BLaER1 treated with 17β-estradiol and CSF1 and Interleukin-3, amounts not matched to agents 10 nM and 100 nM (cell line): Measurements from ENCODE around the gene ANKRD16.
A peak's percentile ranks its signal among the peaks of the same experiment; 100 is the strongest.
"Not testable (repeated sequence)": the region's sequence is repeated elsewhere in the genome, so short reads cannot be mapped to it uniquely, and the experiment has no call there.

Experiments
- H3K27ac ChIP-seq, 11 experiments: shearing (Covaris generic); formaldehyde crosslinking; 2 replicates each; pipeline ENCODE4 v1.8.1; 2022
- H3K27me3 ChIP-seq, 11 experiments: shearing (Covaris generic); formaldehyde crosslinking; 2 replicates each; pipeline ENCODE4 v1.8.1; 2022
- H3K36me3 ChIP-seq, 11 experiments: shearing (Covaris generic); formaldehyde crosslinking; 2 replicates each; pipeline ENCODE4 v1.8.1; 2022
- H3K4me1 ChIP-seq, 10 experiments: shearing (Covaris generic); formaldehyde crosslinking; 2 replicates each; pipeline ENCODE4 v1.8.1; 2022
- H3K4me2 ChIP-seq, 11 experiments: shearing (Covaris generic); formaldehyde crosslinking; 2 replicates each; pipeline ENCODE4 v1.8.1; 2022
- H3K4me3 ChIP-seq, 10 experiments: shearing (Covaris generic); formaldehyde crosslinking; 2 replicates each; pipeline ENCODE4 v1.8.1; 2022
- H3K9ac ChIP-seq, 11 experiments: shearing (Covaris generic); formaldehyde crosslinking; 2 replicates each; pipeline ENCODE4 v1.8.1; 2022
- H3K9me3 ChIP-seq, 11 experiments: shearing (Covaris generic); formaldehyde crosslinking; replicated peaks in 1 of 11; 2 replicates each; pipeline ENCODE4 v1.8.1; 2022
- H4K20me1 ChIP-seq, 11 experiments: shearing (Covaris generic); formaldehyde crosslinking; 2 replicates each; pipeline ENCODE4 v1.8.1; 2022
- Cebpa-rat ChIP-seq, 11 experiments: shearing (Covaris generic); IDR thresholded peaks; 2 replicates each; pipeline ENCODE4 v1.8.1; 2022

Gene ANKRD16

GRCh38 chr10:5876181-5876768 is 13.4 kb downstream of the ANKRD16 start:
- no peak overlapping the region for H3K4me2 ChIP-seq
- H3K4me3 ChIP-seq = no peak overlapping the region
- H3K9me3 ChIP-seq = no peaks in the 10 kb centered on the region
- H3K27ac ChIP-seq = no peak overlapping the region
- H4K20me1 ChIP-seq = no peaks in the 10 kb centered on the region
- H3K27me3 ChIP-seq = no peaks in the 10 kb centered on the region
- no peak overlapping the region for H3K9ac ChIP-seq
- peaks cover 5 to 29% (median 15%) of the 10 kb centered on the region in 10 experiments; a peak in 19 of 20 replicates for H3K4me1 ChIP-seq
- peaks cover 37 to 70% (median 54%) of the 10 kb centered on the region in 11 experiments for H3K36me3 ChIP-seq
- TF ChIP-seq Cebpa-rat (IDR thresholded peaks at IDR 0.05) = no peak

GRCh38 chr10:5873515-5873995 is 16.1 kb downstream of the ANKRD16 start:
- Histone ChIP-seq H3K9me3 (peaks cover 4 to 10% (median 8%) of the 10 kb centered on the region in 11 experiments), H3K4me1 (peaks cover 6 to 30% (median 18%) of the 10 kb centered on the region in 10 experiments; a peak in 19 of 20 replicates), H3K27me3 (no peaks in the 10 kb centered on the region), H3K9ac (0 out of 22 replicates have a peak overlapping the region, but pooled peaks of 2 of the 11 experiments have one; percentile 24 to 28), H3K4me2 (peak overlapping the region in 7 of 11 experiments; percentile 8 to 56 (median 30); a peak in 8 of 22 replicates), H4K20me1 (no peaks in the 10 kb centered on the region), H3K27ac (no peak overlapping the region; a peak in 1 of 22 replicates), H3K4me3 (no peak overlapping the region; a peak in 1 of 20 replicates), H3K36me3 (peaks cover 25 to 52% (median 36%) of the 10 kb centered on the region in 11 experiments)
- no peak for TF ChIP-seq Cebpa-rat (IDR thresholded peaks at IDR 0.05)

GRCh38 chr10:5871596-5871995 is 18.1 kb downstream of the ANKRD16 start:
- no peak for TF ChIP-seq Cebpa-rat (IDR thresholded peaks at IDR 0.05)
- no peak overlapping the region for H3K4me3 ChIP-seq
- H3K4me2 ChIP-seq = peak overlapping the region; percentile 11 to 69 (median 40); a peak in 16 of 22 replicates
- H3K36me3 ChIP-seq = peaks cover 6 to 40% (median 25%) of the 10 kb centered on the region in 11 experiments; a peak in 20 of 22 replicates
- H3K27ac ChIP-seq = peak overlapping the region in 2 of 11 experiments; percentile 1 to 34; a peak in 1 of 22 replicates
- peaks cover 13 to 21% (median 19%) of the 10 kb centered on the region in 11 experiments for H3K9me3 ChIP-seq
- H3K27me3 ChIP-seq = no peaks in the 10 kb centered on the region
- peaks cover 14 to 38% (median 25%) of the 10 kb centered on the region in 10 experiments; a peak in 19 of 20 replicates for H3K4me1 ChIP-seq
- no peaks in the 10 kb centered on the region for H4K20me1 ChIP-seq
- no peak overlapping the region for H3K9ac ChIP-seq

GRCh38 chr10:5869156-5869555 is 20.5 kb downstream of the ANKRD16 start:
- Histone ChIP-seq H3K4me1 (peaks cover 21 to 42% (median 34%) of the 10 kb centered on the region in 10 experiments; a peak in 19 of 20 replicates), H3K27ac (no peak overlapping the region), H3K9ac (no peak overlapping the region), H3K36me3 (peaks cover 0 to 25% (median 10%) of the 10 kb centered on the region in 11 experiments; a peak in 11 of 22 replicates), H4K20me1 (no peaks in the 10 kb centered on the region), H3K4me3 (no peak overlapping the region), H3K9me3 (peaks cover 13 to 28% (median 23%) of the 10 kb centered on the region in 11 experiments), H3K4me2 (no peak overlapping the region), H3K27me3 (no peaks in the 10 kb centered on the region)
- TF ChIP-seq Cebpa-rat (IDR thresholded peaks at IDR 0.05) = no peak

- H3K9ac ChIP-seq, H3K27me3 ChIP-seq, H4K20me1 ChIP-seq, H3K27ac ChIP-seq, H3K4me3 ChIP-seq, H3K4me2 ChIP-seq: not testable (repeated sequence)
- peaks cover 0 to 32% (median 16%) of the 10 kb centered on the region in 11 experiments; a peak in 11 of 22 replicates for H3K36me3 ChIP-seq
- peaks cover 17 to 35% (median 30%) of the 10 kb centered on the region in 11 experiments for H3K9me3 ChIP-seq
- H3K4me1 ChIP-seq = peaks cover 21 to 38% (median 32%) of the 10 kb centered on the region in 10 experiments; a peak in 19 of 20 replicates
Measured at GRCh38 chr10:5868383-5868782, 21.3 kb downstream of the ANKRD16 start.

GRCh38 chr10:5867091-5867615 is 22.5 kb downstream of the ANKRD16 start:
- H3K4me3 ChIP-seq, H4K20me1 ChIP-seq, H3K27me3 ChIP-seq, H3K9ac ChIP-seq: not testable (repeated sequence)
- H3K4me1 ChIP-seq = peaks cover 21 to 32% (median 25%) of the 10 kb centered on the region in 10 experiments; a peak in 19 of 20 replicates
- H3K27ac ChIP-seq = peak overlapping the region in 5 of 11 experiments; percentile 1 to 56 (median 22); a peak in 2 of 22 replicates
- peaks cover 23 to 46% (median 34%) of the 10 kb centered on the region in 11 experiments for H3K9me3 ChIP-seq
- peak overlapping the region; percentile 50 to 75 (median 60); a peak in 18 of 22 replicates for H3K4me2 ChIP-seq
- peaks cover 0 to 45% (median 28%) of the 10 kb centered on the region in 11 experiments; a peak in 11 of 22 replicates for H3K36me3 ChIP-seq

GRCh38 chr10:5866451-5867081 is 23.1 kb downstream of the ANKRD16 start:
- H4K20me1 ChIP-seq, H3K27me3 ChIP-seq, H3K4me3 ChIP-seq: not testable (repeated sequence)
- Histone ChIP-seq H3K27ac (peak overlapping the region in 8 of 11 experiments; percentile 1 to 56 (median 28); a peak in 7 of 22 replicates), H3K9me3 (peaks cover 23 to 46% (median 34%) of the 10 kb centered on the region in 11 experiments), H3K4me1 (peaks cover 19 to 26% (median 21%) of the 10 kb centered on the region in 10 experiments; a peak in 19 of 20 replicates), H3K36me3 (peaks cover 0 to 46% (median 28%) of the 10 kb centered on the region in 11 experiments; a peak in 11 of 22 replicates), H3K4me2 (peak overlapping the region; percentile 50 to 75 (median 60)), H3K9ac (peak overlapping the region in 8 of 11 experiments; percentile 11 to 46 (median 24); a peak in 7 of 22 replicates)

- H4K20me1 ChIP-seq, H3K4me2 ChIP-seq, H3K9ac ChIP-seq, H3K27me3 ChIP-seq, H3K27ac ChIP-seq, H3K4me3 ChIP-seq: not testable (repeated sequence)
- Histone ChIP-seq H3K36me3 (peaks cover 0 to 33% (median 15%) of the 10 kb centered on the region in 11 experiments; a peak in 9 of 22 replicates), H3K9me3 (peaks cover 12 to 33% (median 21%) of the 10 kb centered on the region in 11 experiments), H3K4me1 (peaks cover 15 to 39% (median 16%) of the 10 kb centered on the region in 10 experiments)
Measured at GRCh38 chr10:5862981-5863685, 26.6 kb downstream of the ANKRD16 start.
